Measurements from ENCODE around the gene ITGA5. TPM values are rescaled to one million over a fixed set of nuclear protein-coding genes. Genes with fewer than 3 reads are reported as not detected.
A peak's percentile ranks its signal among the peaks of the same experiment; 100 is the strongest.

ITGA5 gene
- total and polyA plus RNA-seq, 2 experiments from 2014 or later = 7.3 to 23.7 TPM

DNA sequence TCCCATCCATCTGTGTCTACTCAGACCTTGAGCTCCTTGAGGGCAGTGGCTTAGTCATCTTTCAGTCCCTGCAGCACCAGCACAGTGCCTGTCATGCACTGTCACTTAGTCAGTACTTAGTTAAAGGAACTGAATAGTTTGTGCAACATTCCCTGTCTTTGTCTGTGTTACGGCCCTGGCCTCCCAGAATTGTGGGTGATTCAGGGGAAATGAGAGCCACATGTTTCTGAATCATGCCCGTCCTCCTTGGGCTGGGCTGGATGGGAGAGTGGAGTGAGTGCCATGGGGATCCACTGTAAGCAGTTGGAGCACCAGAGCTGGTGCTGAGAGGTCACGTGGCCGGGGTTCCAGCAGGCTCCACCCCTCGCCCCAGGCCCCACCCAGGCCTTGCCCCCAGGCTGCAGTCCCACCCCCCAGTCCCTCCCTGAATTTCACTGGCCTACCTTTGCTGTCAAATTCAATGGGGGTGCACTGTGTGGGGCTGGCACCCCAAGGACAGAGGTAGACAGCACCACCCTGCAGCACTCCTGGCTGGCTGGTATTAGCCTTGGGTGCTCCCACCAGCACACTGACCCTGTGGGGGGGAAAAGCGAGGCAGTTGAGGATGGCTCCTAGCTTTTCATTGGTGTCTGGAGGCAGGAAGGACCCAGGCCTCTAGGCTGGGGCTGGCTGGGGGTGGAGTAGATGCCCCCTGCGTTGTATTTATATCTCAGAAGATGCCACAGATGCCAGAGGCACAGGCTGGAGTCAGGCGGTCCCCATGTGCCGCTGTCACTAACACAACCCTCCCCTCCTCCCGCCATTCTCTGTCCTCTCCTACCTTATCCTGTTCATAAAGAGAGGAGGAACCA, 7.5 kb downstream of the ITGA5 start:
- Mint-ChIP-seq H3K4me1 (peaks cover 15% of the 10 kb centered on the region), H3K9me3 (peaks cover 3% of the 10 kb centered on the region; the same call in 1 of the 3 replicates), H3K36me3 (ENCODE audit: low read depth) (peaks cover 20% of the 10 kb centered on the region; the same call in 2 of the 3 replicates), H3K27ac (no peak overlapping the region), H3K27me3 (ENCODE audit: insufficient read depth, low read depth, poor library complexity) (peaks cover 12% of the 10 kb centered on the region), H3K4me3 (no peak overlapping the region)
- Histone ChIP-seq H3K27ac (ENCODE audit: low read depth) (no peak overlapping the region), H3K9me2 (ENCODE audit: insufficient read depth) (no peaks in the 10 kb centered on the region), H3K79me2 (replicated peaks; ENCODE audit: insufficient read depth) (peaks cover 6% of the 10 kb centered on the region), H3F3A (replicated peaks; ENCODE audit: low read depth) (no peaks in the 10 kb centered on the region), H3K36me3 (ENCODE audit: insufficient read depth) (no peaks in the 10 kb centered on the region; the same call in 1 of the 2 replicates), H3K27me3 (ENCODE audit: insufficient read depth) (0 out of 2 replicates have a peak, but pooled peaks cover under 1% of the 10 kb centered on the region), H3K4me3 (no peak overlapping the region), H3K4me1 (ENCODE audit: insufficient read depth) (peaks cover under 1% of the 10 kb centered on the region; the same call in 1 of the 2 replicates), H4K20me1 (replicated peaks; ENCODE audit: insufficient read depth) (peaks cover 4% of the 10 kb centered on the region), H3K4me2 (no peak overlapping the region), H2AFZ (no peak overlapping the region)
- peak; percentile 66 for DNase-seq (ENCODE audit: low spot score)
- ATAC-seq = peak; percentile 91
- TF ChIP-seq ZNF114 (CRISPR knock-in tag; IDR thresholded peaks at IDR 0.05) = no peak
- no peak for TF ChIP-seq EZH2phosphoT487 (IDR thresholded peaks at IDR 0.05; ENCODE audit: unreplicated experiment)
- TF ChIP-seq, protein P1, sequence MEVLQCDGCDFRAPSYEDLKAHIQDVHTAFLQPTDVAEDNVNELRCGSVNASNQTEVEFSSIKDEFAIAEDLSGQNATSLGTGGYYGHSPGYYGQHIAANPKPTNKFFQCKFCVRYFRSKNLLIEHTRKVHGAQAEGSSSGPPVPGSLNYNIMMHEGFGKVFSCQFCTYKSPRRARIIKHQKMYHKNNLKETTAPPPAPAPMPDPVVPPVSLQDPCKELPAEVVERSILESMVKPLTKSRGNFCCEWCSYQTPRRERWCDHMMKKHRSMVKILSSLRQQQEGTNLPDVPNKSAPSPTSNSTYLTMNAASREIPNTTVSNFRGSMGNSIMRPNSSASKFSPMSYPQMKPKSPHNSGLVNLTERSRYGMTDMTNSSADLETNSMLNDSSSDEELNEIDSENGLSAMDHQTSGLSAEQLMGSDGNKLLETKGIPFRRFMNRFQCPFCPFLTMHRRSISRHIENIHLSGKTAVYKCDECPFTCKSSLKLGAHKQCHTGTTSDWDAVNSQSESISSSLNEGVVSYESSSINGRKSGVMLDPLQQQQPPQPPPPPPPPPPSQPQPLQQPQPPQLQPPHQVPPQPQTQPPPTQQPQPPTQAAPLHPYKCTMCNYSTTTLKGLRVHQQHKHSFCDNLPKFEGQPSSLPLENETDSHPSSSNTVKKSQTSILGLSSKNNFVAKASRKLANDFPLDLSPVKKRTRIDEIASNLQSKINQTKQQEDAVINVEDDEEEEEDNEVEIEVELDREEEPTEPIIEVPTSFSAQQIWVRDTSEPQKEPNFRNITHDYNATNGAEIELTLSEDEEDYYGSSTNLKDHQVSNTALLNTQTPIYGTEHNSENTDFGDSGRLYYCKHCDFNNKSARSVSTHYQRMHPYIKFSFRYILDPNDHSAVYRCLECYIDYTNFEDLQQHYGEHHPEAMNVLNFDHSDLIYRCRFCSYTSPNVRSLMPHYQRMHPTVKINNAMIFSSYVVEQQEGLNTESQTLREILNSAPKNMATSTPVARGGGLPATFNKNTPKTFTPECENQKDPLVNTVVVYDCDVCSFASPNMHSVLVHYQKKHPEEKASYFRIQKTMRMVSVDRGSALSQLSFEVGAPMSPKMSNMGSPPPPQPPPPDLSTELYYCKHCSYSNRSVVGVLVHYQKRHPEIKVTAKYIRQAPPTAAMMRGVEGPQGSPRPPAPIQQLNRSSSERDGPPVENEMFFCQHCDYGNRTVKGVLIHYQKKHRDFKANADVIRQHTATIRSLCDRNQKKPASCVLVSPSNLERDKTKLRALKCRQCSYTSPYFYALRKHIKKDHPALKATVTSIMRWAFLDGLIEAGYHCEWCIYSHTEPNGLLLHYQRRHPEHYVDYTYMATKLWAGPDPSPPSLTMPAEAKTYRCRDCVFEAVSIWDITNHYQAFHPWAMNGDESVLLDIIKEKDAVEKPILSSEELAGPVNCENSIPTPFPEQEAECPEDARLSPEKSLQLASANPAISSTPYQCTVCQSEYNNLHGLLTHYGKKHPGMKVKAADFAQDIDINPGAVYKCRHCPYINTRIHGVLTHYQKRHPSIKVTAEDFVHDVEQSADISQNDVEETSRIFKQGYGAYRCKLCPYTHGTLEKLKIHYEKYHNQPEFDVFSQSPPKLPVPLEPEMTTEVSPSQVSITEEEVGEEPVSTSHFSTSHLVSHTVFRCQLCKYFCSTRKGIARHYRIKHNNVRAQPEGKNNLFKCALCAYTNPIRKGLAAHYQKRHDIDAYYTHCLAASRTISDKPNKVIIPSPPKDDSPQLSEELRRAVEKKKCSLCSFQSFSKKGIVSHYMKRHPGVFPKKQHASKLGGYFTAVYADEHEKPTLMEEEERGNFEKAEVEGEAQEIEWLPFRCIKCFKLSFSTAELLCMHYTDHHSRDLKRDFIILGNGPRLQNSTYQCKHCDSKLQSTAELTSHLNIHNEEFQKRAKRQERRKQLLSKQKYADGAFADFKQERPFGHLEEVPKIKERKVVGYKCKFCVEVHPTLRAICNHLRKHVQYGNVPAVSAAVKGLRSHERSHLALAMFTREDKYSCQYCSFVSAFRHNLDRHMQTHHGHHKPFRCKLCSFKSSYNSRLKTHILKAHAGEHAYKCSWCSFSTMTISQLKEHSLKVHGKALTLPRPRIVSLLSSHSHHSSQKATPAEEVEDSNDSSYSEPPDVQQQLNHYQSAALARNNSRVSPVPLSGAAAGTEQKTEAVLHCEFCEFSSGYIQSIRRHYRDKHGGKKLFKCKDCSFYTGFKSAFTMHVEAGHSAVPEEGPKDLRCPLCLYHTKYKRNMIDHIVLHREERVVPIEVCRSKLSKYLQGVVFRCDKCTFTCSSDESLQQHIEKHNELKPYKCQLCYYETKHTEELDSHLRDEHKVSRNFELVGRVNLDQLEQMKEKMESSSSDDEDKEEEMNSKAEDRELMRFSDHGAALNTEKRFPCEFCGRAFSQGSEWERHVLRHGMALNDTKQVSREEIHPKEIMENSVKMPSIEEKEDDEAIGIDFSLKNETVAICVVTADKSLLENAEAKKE (CRISPR knock-in tag; IDR thresholded peaks at IDR 0.05) = no peak
- no peak for TF ChIP-seq POLR2AphosphoS5 (IDR thresholded peaks at IDR 0.05; ENCODE audit: low read depth)
- TF ChIP-seq, protein P2, sequence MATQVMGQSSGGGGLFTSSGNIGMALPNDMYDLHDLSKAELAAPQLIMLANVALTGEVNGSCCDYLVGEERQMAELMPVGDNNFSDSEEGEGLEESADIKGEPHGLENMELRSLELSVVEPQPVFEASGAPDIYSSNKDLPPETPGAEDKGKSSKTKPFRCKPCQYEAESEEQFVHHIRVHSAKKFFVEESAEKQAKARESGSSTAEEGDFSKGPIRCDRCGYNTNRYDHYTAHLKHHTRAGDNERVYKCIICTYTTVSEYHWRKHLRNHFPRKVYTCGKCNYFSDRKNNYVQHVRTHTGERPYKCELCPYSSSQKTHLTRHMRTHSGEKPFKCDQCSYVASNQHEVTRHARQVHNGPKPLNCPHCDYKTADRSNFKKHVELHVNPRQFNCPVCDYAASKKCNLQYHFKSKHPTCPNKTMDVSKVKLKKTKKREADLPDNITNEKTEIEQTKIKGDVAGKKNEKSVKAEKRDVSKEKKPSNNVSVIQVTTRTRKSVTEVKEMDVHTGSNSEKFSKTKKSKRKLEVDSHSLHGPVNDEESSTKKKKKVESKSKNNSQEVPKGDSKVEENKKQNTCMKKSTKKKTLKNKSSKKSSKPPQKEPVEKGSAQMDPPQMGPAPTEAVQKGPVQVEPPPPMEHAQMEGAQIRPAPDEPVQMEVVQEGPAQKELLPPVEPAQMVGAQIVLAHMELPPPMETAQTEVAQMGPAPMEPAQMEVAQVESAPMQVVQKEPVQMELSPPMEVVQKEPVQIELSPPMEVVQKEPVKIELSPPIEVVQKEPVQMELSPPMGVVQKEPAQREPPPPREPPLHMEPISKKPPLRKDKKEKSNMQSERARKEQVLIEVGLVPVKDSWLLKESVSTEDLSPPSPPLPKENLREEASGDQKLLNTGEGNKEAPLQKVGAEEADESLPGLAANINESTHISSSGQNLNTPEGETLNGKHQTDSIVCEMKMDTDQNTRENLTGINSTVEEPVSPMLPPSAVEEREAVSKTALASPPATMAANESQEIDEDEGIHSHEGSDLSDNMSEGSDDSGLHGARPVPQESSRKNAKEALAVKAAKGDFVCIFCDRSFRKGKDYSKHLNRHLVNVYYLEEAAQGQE (IDR thresholded peaks at IDR 0.05; ENCODE audit: unreplicated experiment) = no peak
- no peak for TF ChIP-seq STAT1 (IDR thresholded peaks at IDR 0.05; ENCODE audit: unreplicated experiment)
- TF ChIP-seq EZH2 (IDR thresholded peaks at IDR 0.05; ENCODE audit: low read depth, unreplicated experiment) = no peak
- no peak for TF ChIP-seq ZNF331 (CRISPR knock-in tag; IDR thresholded peaks at IDR 0.05; ENCODE audit: low read depth)
- no peak for TF ChIP-seq JUNB (IDR thresholded peaks at IDR 0.05; ENCODE audit: unreplicated experiment)
- no peak for TF ChIP-seq CREB1 (CRISPR knock-in tag; IDR thresholded peaks at IDR 0.05; ENCODE audit: low read depth)
- no peak for TF ChIP-seq NANOG (IDR thresholded peaks at IDR 0.05; ENCODE audit: borderline replicate concordance)
- TF ChIP-seq, protein P3, sequence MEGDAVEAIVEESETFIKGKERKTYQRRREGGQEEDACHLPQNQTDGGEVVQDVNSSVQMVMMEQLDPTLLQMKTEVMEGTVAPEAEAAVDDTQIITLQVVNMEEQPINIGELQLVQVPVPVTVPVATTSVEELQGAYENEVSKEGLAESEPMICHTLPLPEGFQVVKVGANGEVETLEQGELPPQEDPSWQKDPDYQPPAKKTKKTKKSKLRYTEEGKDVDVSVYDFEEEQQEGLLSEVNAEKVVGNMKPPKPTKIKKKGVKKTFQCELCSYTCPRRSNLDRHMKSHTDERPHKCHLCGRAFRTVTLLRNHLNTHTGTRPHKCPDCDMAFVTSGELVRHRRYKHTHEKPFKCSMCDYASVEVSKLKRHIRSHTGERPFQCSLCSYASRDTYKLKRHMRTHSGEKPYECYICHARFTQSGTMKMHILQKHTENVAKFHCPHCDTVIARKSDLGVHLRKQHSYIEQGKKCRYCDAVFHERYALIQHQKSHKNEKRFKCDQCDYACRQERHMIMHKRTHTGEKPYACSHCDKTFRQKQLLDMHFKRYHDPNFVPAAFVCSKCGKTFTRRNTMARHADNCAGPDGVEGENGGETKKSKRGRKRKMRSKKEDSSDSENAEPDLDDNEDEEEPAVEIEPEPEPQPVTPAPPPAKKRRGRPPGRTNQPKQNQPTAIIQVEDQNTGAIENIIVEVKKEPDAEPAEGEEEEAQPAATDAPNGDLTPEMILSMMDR (conservative IDR thresholded peaks at IDR 0.05; ENCODE audit: low read depth in 2 of 2) = no peak
- TF ChIP-seq, protein P4, sequence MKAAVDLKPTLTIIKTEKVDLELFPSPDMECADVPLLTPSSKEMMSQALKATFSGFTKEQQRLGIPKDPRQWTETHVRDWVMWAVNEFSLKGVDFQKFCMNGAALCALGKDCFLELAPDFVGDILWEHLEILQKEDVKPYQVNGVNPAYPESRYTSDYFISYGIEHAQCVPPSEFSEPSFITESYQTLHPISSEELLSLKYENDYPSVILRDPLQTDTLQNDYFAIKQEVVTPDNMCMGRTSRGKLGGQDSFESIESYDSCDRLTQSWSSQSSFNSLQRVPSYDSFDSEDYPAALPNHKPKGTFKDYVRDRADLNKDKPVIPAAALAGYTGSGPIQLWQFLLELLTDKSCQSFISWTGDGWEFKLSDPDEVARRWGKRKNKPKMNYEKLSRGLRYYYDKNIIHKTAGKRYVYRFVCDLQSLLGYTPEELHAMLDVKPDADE (IDR thresholded peaks at IDR 0.05) = no peak
